GM21737 (cell line): Measurements from ENCODE around the gene EPSTI1.

Source experiments
- ATAC-seq: cut with Tn5 transposase; IDR thresholded peaks from one replicate; pipeline ENCODE4 v1.9.1; 2021; ENCODE audit warnings: mild to moderate bottlenecking, moderate library complexity; ENCODE audit not compliant: unreplicated experiment

Gene EPSTI1

DNA sequence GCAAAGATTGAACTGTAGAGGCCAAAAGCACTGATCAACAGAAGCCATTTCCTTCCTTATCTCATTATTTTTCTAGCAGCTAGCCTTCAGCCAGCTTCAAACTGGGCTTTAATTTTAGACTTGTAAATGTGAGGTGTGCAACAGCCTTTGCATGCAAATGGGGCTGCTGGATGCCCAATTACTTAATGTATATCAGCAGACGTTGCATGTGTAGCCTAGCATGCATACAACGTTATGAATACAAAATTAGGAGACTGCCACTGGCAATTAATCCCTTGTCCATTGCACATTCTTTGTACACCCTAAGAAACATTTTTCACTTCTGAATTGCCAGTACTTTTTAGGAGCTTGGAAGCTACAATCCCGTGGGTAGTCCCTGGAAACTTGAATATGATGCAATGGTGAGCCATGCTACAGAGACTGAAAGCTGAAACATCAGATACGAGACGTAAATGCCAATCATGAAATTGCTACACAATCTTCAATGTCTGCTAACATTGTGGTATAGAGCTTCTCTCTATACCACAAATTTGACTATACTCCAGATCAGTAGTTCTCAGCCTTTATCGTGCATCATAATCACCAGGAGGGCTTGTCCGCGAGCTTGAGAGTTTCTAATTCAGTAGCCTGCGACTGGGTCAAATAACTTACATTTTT, 20.2 kb downstream of the EPSTI1 start:
- ATAC-seq = no peak

DNA sequence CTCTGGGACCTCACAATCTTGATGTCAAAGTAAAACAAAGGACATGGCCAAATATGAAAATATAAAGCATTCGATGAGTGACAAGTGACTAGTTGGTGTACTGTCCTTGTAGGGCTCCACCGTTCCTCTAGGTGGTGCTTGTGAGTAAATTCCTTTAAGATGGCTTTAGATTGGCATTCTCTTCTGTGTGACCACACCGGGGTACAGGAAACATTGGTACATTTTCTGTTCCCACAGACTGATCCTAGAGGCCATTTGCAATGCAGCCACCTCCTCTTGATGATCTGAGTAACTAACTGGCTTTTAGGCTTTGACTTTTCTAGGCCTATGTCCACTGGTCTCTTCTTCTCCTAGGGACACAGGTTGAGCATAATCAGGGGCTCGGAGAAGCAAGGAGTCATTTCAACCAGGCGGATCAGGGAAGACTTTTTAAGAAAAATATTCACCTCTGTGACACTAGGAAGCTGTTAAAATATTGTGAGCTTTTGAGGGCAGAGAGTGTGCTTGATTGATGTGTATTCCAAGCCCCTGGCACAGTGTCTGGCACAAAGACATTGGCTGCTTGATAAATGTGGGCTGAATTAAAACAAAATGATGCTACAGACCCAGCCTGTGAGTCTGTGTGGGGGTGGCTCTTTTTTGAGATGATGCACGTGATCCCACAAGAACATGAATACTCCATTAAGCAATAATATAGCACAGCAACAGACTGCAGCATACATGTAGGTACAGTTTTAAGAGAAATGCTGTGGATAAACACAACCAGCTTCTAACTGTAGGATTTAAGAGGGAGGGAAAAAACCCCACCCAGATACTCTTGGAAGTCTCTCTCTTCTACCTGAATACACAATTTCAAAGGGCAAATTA, 21.0 kb downstream of the EPSTI1 start:
- peak; percentile 47 for ATAC-seq

DNA sequence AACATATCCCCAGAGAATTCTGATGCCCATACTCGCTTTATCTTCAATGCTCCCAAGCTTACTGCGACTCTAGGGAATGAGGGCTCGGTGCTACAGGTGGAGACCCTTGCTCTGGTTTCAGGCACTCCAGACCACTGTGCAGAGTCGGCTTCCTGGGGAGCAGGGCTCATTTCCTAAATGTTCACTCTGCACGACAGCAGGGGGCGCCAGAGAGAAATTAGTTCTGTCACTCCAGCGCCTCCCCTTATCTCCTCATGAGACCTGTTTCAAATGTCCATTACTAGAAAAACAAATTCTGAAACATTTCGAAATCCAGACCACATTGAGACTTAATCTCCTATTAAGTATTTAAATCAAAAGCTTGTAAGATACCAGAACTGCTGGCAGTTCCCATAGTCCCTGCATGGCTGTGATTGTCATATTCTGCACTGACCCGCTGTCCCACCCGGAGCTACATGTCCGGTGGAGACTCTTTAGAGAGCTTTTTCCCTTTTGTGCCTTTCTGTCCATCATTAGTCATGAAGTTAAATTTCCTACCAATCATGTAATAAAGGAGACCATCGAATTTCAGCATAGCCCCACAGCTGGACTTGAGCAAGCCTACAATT, 22.4 kb downstream of the EPSTI1 start:
- peak; percentile 59 for ATAC-seq

DNA sequence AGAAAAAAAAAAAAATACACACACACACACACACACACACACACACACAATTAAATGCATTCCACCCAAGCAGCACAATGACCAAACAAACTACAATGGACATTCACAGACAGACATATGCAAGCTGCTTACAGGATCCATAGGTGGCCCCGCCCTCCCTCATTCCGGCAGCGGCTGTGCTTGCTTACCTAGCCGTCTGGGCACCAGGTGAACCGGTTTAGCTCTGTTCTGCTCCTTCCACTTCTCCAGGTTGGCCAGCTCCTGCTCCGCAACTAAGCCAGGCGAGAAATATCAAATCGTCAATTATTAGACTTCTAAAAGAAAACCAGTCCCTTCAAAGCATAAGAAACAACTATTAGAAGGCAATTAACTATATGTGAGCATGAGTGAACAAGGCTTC, 23.1 kb downstream of the EPSTI1 start:
- ATAC-seq = no peak

DNA sequence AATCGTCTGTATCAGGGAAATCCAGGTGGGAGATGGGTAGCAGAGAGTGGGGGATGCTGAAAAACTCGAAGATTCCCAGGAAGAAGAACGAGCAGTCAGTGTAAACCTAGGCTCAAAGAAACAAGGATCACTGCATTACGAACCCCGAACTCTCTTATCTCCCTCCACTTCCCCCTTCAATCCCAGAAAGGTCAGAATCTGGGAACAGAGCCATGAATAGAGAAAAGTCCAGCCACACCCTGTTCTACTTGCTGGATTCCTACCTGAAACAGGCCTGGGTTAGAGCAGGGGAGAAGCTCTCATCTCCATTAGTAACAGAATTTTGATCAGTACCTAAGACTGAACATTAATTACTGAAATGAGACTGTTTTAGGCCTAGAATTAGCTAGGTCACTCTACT, 24.4 kb downstream of the EPSTI1 start:
- ATAC-seq = no peak

DNA sequence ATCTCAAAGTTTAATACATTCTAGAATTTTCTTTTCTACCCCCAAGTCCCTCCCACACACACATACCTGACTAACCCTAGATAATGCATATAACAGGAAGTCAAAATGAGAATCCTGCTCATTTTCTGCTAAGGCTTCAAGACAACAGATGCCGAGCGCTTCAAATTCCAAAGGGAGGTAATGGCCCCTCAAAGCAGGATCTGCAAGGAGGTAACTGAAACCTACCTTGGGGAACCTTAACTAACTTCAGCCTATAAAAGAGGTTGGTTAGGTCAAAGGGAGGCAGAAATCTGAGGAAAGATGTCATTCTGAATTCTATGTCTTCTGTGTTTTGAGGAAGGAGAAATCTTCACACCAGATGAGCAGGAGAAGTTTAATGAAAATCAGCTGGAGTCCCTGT, 26.8 kb downstream of the EPSTI1 start:
- ATAC-seq = no peak

DNA sequence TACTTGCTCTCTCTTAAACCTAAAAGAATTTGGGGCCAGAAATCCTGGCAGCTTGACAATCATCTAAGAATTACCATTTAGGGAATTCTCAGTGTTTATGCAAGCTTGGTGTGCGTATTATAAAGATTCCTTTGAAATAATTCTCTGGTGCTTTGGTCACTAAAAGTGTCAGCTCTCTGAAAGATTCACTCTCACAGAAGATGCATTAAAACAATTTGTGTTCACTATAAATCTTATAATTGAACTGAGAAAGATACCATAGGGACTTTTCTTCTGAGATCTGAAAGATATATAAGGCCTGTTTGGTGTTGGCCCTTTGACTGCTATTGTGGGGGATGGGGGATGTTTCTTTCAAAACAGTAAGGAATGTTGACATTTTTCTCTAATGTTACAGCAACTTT, 27.3 kb downstream of the EPSTI1 start:
- ATAC-seq = no peak

DNA sequence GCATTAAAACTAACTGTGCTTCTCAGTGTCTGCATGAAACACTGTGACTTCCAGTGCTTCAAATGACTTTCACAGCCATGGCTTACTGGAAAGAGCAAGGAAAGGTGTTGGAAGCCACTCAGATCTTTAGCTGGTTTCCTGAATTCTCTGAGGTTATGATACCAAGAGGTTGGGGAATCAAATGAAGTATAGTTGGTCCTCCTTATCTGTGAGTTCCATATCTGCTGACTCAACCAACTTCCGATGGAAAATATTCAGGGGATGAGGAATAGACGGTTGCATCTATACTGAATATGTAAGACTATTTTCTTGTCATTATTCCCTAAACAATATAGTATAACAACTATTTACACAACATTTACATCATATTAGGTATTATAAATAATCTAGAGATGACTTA, 32.4 kb downstream of the EPSTI1 start:
- no peak for ATAC-seq

DNA sequence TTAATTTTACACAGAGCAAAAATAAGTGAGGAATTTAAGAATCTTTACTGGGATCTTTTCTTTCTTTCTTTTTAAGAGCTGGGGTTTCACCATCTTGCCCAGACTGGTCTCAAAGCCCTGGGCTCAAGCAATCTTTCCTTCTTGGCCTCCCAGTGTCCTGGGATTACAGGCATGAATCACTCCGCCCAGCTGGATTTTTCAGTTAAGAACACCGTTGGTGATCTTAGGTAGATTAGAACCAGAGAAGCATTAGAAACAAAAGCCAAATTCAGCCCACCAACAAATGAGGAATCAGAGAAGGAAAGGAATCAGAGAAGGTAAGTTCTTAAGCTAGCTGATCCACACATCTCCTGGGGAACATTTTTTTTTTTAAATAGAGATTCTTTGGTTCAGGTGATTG, 34.2 kb downstream of the EPSTI1 start:
- no peak for ATAC-seq

DNA sequence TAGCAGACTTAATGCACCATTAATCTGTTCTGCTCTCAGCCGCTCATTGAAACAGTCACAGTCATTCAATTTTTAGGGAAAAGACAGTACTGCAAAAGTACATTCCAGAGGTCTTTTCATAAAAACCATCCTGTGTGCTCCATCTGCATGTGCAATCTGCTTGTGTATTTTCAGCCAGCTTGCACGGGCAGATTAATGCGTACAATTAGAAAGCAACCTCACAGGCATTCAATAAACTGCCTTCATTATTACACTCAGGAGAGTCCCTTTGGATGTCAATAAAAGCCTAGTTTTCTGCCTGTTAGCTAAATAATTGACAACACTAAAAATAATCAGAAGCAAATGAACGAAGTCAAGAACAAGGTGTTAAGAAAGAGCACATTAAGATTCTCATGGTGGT, 41.9 kb downstream of the EPSTI1 start:
- ATAC-seq = no peak

DNA sequence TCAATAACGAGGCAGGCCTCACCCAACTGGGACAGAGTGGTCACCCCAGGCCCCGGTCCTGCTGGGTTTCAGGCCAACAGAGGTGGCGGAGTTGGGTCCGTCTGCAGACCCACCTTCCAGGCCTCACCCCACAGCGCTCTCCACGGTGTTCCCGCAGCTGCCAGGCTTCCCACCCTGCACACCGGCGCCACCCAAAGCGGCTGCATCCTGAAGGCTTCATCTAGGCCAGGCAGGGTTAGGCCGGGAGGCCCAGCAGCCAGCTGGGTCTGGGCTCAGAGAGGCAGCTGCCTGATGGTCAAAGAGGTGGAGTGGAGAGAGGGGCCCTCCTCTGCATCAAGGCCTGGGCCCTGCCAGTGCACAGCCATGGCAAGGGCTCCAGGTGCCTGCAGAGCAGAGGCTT, 44.1 kb downstream of the EPSTI1 start:
- ATAC-seq = no peak

DNA sequence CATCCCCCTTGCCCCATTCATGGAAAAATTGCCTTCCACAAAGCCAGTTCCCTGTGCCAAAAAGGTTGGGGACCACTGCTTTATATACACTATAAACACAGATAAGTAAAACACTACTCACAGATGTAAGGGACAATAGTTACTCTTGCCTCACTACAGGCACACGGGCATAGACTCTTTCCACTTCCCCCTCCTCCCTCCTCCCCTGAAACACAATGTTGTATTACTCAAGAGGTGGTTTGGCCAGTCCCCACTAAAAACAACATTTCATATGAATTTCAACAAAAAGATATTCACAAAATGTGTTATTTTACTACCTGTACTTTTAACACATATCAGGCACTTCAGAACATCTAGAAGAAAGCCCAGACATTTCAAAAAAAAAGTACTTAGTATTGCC, 45.1 kb downstream of the EPSTI1 start:
- no peak for ATAC-seq

DNA sequence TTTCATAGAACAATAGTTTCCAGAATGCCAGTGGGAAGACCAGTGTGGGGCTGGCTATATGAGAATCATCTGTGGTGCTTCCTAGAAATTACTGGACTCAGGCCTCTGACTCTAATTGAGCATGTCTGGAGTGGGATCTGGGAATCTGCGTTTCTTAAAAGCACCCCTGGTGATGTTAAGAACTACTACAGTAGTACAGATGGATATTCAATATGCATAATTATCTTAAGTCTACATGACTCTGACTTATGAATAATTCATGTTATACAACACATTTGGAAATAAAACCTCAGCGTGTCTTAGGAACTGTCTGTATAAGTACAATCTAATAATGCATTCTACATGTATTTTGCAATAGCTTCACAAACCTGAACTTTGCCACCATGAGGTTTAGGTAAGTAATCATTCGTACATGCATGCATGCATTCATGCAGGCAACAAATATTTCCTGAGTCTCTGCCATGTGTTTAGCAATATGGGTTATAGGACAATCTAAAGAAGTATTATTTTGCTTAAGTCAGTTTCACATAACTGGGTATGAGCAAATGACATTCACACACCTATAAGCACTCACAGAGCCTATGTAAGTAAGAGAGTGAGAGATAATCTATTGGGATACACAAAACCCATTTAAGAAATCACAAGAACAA, 62.0 kb downstream of the EPSTI1 start:
- ATAC-seq = no peak

DNA sequence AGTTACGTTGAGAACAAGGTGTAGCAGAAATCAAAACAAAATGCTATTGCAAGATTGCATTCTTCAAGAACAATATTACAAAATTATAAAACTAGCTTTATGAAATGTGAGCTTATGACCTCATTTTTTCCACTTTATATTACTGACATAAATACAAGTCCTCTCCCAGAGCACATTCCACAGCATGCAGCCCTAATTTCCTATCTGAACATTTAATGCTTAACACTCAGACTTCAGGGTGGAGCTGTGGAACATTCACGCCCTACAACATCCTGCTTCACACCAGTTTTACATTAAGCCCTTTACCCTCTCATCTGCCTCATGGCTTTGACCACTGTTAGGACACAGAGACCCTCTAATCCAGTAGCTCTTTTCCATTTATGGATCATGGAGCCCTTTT, 65.5 kb downstream of the EPSTI1 start:
- no peak for ATAC-seq

DNA sequence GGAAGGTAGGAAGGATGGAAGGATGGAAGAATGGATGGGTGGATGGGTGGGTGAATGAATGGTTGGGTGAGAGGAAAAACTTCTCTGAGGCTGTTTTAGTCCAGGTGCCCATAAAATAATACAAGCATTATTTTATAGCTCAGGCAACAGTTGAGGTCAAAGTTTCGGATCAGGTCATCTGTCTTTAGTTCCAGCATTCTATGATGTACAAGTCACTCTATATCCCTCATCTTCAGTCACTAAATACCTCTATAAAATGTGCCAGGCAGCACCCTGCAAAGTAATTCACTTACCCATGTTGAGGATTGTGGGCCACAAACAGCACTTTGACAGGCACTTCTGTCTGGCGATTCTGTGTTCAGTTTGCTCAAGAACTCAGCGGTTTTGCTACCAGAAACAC, 66.0 kb downstream of the EPSTI1 start:
- no peak for ATAC-seq

DNA sequence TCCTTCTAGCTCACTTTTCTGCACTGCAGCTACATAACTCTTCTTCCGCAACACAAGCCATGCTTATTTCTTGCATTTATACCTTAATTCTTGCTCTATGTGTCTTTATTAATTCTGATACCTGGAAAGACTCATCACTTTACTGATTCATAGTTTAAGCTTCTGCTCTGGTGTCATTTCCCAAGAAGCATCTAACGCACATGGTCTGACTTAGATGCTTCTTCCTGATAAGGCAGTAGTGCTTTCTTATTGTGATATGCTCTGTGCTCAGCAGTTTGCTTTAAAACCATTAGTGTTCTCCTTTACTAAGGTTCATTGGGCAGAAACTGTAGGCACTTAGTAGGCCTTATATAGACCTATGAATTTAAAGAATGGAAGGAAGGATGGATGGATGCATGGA, 66.4 kb downstream of the EPSTI1 start:
- no peak for ATAC-seq

DNA sequence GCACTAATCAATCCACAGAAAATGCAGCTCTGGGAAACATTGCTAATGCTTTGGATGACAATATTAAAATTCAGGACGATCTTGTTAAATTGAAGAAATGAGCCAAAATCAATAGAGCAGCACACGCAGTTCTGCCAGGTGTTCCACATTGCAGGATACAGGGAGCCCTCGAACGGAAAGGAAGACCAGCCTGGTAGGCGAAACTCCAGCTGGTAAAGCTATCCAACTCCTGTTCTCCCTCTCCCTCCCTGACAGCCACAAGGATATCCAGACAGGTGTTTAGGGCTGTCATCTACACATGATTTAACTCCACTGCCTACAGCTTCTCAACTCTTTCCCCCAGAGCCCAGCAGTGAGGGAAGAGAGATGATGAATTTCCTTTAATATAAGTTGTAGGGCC, 67.7 kb downstream of the EPSTI1 start:
- ATAC-seq = no peak

DNA sequence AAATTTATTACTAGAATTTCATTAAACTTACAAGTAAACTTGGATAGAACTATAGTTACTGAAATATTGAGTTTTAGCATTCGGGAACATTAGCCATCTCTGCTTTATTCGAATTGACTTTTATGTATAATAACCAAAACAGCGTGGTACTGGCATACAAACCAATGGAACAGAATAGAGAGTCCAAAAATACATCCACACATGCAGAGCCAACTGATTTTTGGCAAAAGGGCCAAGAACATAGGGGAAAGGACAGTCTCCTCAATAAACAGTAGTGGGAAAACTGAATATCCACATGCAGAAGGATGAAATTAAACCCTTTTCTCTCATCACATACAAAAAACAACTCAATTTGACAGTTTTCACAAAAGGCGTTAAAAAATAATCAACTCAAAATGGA, 84.3 kb downstream of the EPSTI1 start:
- ATAC-seq = no peak

DNA sequence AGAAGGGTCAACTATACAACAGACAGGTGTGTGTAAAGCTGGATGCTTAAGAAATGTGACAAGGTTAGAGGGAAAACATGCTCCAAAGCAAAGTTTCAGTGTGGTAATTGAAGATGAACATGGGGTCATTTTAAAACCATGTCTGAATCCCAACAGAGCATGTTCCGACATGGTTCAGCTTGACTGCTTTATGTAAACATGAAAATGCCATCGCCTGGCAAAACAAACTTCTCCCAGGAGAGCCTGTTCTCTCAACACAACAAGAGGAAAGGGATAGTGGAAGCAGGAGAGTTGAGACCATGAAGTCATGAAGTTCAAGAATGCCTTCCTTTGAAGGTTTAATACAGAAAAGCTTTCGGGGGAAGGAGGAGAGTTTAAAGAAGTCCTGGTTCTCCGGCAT, 85.8 kb downstream of the EPSTI1 start:
- no peak for ATAC-seq

DNA sequence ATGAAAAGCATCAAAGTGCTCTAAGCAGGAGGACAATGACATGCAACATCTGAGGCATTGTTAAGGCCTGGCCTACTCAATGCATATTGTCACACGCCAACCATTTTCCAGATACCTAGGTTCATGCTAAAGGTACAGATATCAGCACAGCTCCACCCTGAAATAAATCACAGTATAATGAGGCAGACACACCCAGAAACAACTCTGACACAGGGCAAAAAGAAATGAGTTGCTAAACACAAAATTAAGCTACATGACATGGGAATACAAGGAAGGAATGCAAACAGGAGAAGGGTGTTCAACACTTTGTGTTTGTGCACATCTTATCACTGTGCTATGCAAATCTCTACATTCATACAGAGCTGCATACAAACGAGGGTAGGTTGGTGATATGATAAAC, 86.5 kb downstream of the EPSTI1 start:
- no peak for ATAC-seq

DNA sequence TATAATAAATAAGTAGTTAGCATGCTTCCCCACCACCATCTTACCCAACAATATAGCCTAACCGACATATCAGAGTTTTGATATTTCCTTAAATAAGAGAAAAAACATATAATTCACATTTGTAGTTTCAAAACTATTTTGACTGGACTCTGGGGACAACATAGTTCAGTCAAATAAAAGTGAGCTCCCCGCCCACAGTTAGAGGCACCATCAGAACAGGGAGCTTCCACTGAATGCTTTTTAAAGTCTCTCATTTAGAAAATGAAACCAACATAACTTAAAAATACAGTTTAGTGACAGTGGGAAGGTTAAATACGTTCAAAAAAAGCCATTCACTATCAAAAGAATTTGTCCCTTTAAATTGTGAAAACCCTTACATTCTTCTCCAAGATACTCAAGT, 92.8 kb downstream of the EPSTI1 start:
- no peak for ATAC-seq

DNA sequence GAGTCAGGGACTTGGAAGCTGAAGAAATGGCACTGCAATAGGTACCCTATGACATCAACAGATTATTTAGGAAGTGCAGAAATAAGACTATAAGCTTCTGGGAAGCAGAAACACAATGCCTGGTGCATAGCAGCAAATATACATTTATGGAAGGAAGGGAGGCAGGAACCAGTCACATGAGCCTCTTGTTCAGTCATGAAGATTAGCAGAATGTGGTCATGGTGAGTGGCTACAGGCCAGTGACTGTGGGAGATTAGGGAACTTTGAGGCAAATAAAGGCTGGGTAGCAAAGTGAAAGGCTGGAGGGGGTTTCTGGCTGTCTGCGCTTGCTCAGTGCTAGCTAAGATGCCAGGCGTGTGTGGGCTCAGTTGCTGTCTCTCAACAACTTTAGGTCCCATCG, 96.3 kb downstream of the EPSTI1 start:
- no peak for ATAC-seq
